Prostate gland (tissue), 2 donors: ENCODE measurements around the gene CD200.

Experiments used
- CTCF ChIP-seq, 4 experiments: fragments of 200-600 bp in 2 of 4; fragments of 450-650 bp in 2 of 4; sonication (generic) in 2 of 4; IDR thresholded peaks; 1 replicate in 3 of 4; 2 replicates in 1 of 4; pipeline ENCODE4 v1.5.1; 2016 to 2019; ENCODE audit warnings: antibody characterized with exemption in 4 of 4, mild to moderate bottlenecking in 2 of 4, moderate library complexity in 2 of 4
- POLR2A ChIP-seq: fragments of 450-650 bp; IDR thresholded peaks from one replicate; pipeline ENCODE4 v1.6.1; 2016; ENCODE audit warnings: antibody characterized with exemption, mild to moderate bottlenecking

- TF ChIP-seq CTCF (IDR thresholded peaks at IDR 0.05) (no peak), POLR2A (no peak)
Measured at GRCh38 chr3:112338727-112339056, 5.7 kb downstream of the CD200 start.
